HS-5 (cell line): ENCODE data around the gene CDK11A.
"Not testable (repeated sequence)": the region's sequence is repeated elsewhere in the genome, so short reads cannot be mapped to it uniquely, and the experiment has no call there.

ENCODE experiments used
- DNase-seq: peaks from one replicate; pipeline ENCODE4 v3.0.0-alpha.2; 2012; ENCODE audit warnings: low read depth

Gene CDK11A

GRCh38 chr1:1721201-1721600 is 3.0 kb downstream of the CDK11A start:
- DNase-seq: no peak

- not testable (repeated sequence) for DNase-seq
Measured at GRCh38 chr1:1715109-1715883, 8.9 kb downstream of the CDK11A start.

GRCh38 chr1:1707897-1708296 is 16.3 kb downstream of the CDK11A start:
- DNase-seq: not testable (repeated sequence)

GRCh38 chr1:1707241-1707640 is 16.9 kb downstream of the CDK11A start:
- DNase-seq: not testable (repeated sequence)

GRCh38 chr1:1705623-1706022 is 18.5 kb downstream of the CDK11A start:
- DNase-seq: not testable (repeated sequence)

- DNase-seq: not testable (repeated sequence)
Measured at GRCh38 chr1:1704284-1704957, 19.7 kb downstream of the CDK11A start.

- no peak for DNase-seq
Measured at GRCh38 chr1:1703796-1704195, 20.4 kb downstream of the CDK11A start.

GRCh38 chr1:1702506-1702905 is 21.7 kb downstream of the CDK11A start:
- not testable (repeated sequence) for DNase-seq

GRCh38 chr1:1700557-1700956 is 23.6 kb downstream of the CDK11A start:
- not testable (repeated sequence) for DNase-seq

- not testable (repeated sequence) for DNase-seq
Measured at GRCh38 chr1:1700067-1700466, 24.1 kb downstream of the CDK11A start.

- not testable (repeated sequence) for DNase-seq
Measured at GRCh38 chr1:1699061-1699460, 25.1 kb downstream of the CDK11A start.

- DNase-seq: not testable (repeated sequence)
Measured at GRCh38 chr1:1697358-1698183, 26.6 kb downstream of the CDK11A start.

- DNase-seq: not testable (repeated sequence)
Measured at GRCh38 chr1:1696431-1697357, 27.5 kb downstream of the CDK11A start.

GRCh38 chr1:1692714-1693647 is 31.2 kb downstream of the CDK11A start, which contains the start of gene SLC35E2B:
SLC35E2B (minus strand) TSS chr1:1692795; CDS start chr1:1676699, 16,096 bp downstream.
- DNase-seq: peak; percentile 51

GRCh38 chr1:1692324-1692713 is 31.8 kb downstream of the CDK11A start:
- DNase-seq: not testable (repeated sequence)

GRCh38 chr1:1691443-1691842 is 32.7 kb downstream of the CDK11A start:
- DNase-seq: not testable (repeated sequence)

GRCh38 chr1:1689526-1689925 is 34.6 kb downstream of the CDK11A start:
- not testable (repeated sequence) for DNase-seq

- DNase-seq: no peak
Measured at GRCh38 chr1:1687846-1688245, 36.3 kb downstream of the CDK11A start.

- DNase-seq: no peak
Measured at GRCh38 chr1:1684031-1684681, 40.0 kb downstream of the CDK11A start.
